DND-41 (cell line): ENCODE results near the gene SCGB1A1.

Experiments
- CTCF ChIP-seq: IDR thresholded peaks from 2 replicates; pipeline ENCODE4 v1.5.1; 2012; ENCODE audit warnings: borderline replicate concordance, low read length, moderate library complexity, mild to moderate bottlenecking; ENCODE audit not compliant: poor library complexity, severe bottlenecking; ENCODE audit errors: extremely low read depth
- EZH2 ChIP-seq: IDR thresholded peaks from 3 replicates; pipeline ENCODE4 v1.6.1; 2012; ENCODE audit warnings: borderline replicate concordance, low read depth, mild to moderate bottlenecking, moderate library complexity, low read length, inconsistent platforms; ENCODE audit not compliant: severe bottlenecking

DNA sequence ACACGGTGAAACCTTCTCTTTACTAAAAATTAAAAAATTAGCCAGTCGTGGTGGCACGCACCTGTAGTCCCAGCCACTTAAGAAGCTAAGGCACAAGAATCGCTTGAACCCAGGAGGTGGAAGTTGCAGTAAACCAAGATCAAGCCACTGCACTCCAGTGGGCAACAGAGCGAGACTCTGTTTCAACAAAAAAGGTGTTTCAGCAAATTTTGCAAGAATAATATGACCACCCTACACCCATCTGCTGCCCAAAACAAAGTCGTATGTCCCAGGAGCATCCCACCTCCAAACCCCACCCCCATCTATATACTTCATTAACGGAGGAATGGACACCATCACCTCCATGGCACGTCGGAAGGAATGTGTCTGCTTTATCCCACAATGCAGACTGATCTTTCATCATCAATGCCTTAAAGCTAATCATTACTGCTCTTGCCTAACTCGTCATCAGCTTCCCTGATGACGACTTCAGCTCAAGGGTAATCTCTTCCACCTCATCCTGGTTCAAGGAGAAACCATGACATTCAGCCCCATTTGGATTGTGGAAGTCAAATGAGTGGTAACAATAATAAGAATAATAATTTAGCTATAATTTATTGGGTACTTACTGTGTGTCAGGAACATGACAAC lies 34.1 kb downstream of the SCGB1A1 start:
- no peak for TF ChIP-seq CTCF
- TF ChIP-seq EZH2 = no peak
